Measurements from ENCODE around the gene CAMTA1. TPM values are rescaled to one million over a fixed set of nuclear protein-coding genes. Genes with fewer than 3 reads are reported as not detected.
"Not testable (repeated sequence)": the region's sequence is repeated elsewhere in the genome, so short reads cannot be mapped to it uniquely, and the experiment has no call there.

CAMTA1 gene
- total RNA-seq, 1 donor from 2014 or later: 114 TPM

GRCh38 chr1:7130127-7130526, 344.9 kb downstream of the CAMTA1 start:
- intact Hi-C loops (cut with DNase I): no loop called here
- no peak for DNase-seq (ENCODE audit: low spot score)

GRCh38 chr1:7135493-7135892, 350.2 kb downstream of the CAMTA1 start:
- DNase-seq (ENCODE audit: low spot score): no peak
- intact Hi-C loops (cut with DNase I): no loop called here

- DNase-seq (ENCODE audit: low spot score): no peak
- intact Hi-C loops (cut with DNase I): no loop called here
These were observed 351.1 kb downstream of the CAMTA1 start for GRCh38 chr1:7136166-7136953.

GRCh38 chr1:7140251-7140650, 355.0 kb downstream of the CAMTA1 start:
- intact Hi-C loops (cut with DNase I): no loop called here

GRCh38 chr1:7145947-7146346, 360.7 kb downstream of the CAMTA1 start:
- intact Hi-C loops (cut with DNase I): no loop called here
- DNase-seq (ENCODE audit: low spot score): no peak

More at GRCh38 chr1:7140251-7140650, 355.0 kb downstream of the CAMTA1 start:
- no peak for DNase-seq (ENCODE audit: low spot score)

- intact Hi-C loops (cut with DNase I): no loop called here
- no peak for DNase-seq (ENCODE audit: low spot score)
These were observed 361.5 kb downstream of the CAMTA1 start for GRCh38 chr1:7146710-7147109.

- intact Hi-C loops (cut with DNase I); DNase-seq (ENCODE audit: low spot score): not testable (repeated sequence)
These were observed 362.5 kb downstream of the CAMTA1 start for GRCh38 chr1:7147581-7148282.

GRCh38 chr1:7149080-7149838, 364.0 kb downstream of the CAMTA1 start:
- peak; percentile 86 for DNase-seq (ENCODE audit: low spot score)
- intact Hi-C loops (cut with DNase I): no loop called here

GRCh38 chr1:7150724-7151280, 365.5 kb downstream of the CAMTA1 start:
- DNase-seq (ENCODE audit: low spot score): no peak
- intact Hi-C loops (cut with DNase I): no loop called here

GRCh38 chr1:7151978-7152377, 366.7 kb downstream of the CAMTA1 start:
- intact Hi-C loops (cut with DNase I): no loop called here
- no peak for DNase-seq (ENCODE audit: low spot score)

GRCh38 chr1:7152655-7153054, 367.4 kb downstream of the CAMTA1 start:
- intact Hi-C loops (cut with DNase I): no loop called here
- no peak for DNase-seq (ENCODE audit: low spot score)

- no peak for DNase-seq (ENCODE audit: low spot score)
- intact Hi-C loops (cut with DNase I): no loop called here
These were observed 368.2 kb downstream of the CAMTA1 start for GRCh38 chr1:7153464-7153863.

GRCh38 chr1:7159116-7159781, 374.0 kb downstream of the CAMTA1 start:
- intact Hi-C loops (cut with DNase I): no loop called here
- DNase-seq (ENCODE audit: low spot score): no peak

GRCh38 chr1:7168554-7168953, 383.3 kb downstream of the CAMTA1 start:
- intact Hi-C loops (cut with DNase I); DNase-seq (ENCODE audit: low spot score): not testable (repeated sequence)

- intact Hi-C loops (cut with DNase I): no loop called here
- no peak for DNase-seq (ENCODE audit: low spot score)
These were observed 385.9 kb downstream of the CAMTA1 start for GRCh38 chr1:7171168-7171567.

- no peak for DNase-seq (ENCODE audit: low spot score)
- intact Hi-C loops (cut with DNase I): no loop called here
These were observed 386.3 kb downstream of the CAMTA1 start for GRCh38 chr1:7171574-7171973.

GRCh38 chr1:7172804-7173203, 387.6 kb downstream of the CAMTA1 start:
- no peak for DNase-seq (ENCODE audit: low spot score)

GRCh38 chr1:7174561-7174960, 389.3 kb downstream of the CAMTA1 start:
- intact Hi-C loops (cut with DNase I): no loop called here
- DNase-seq (ENCODE audit: low spot score): no peak

More at GRCh38 chr1:7172804-7173203, 387.6 kb downstream of the CAMTA1 start:
- intact Hi-C loops (cut with DNase I): no loop called here
